HCT116 (cell line): ENCODE measurements around the gene HTR5A. TPM values are rescaled to one million over a fixed set of nuclear protein-coding genes. Genes with fewer than 3 reads are reported as not detected.

Source experiments
- ATAC-seq: fragments of 200-7000 bp; cut with Tn5 transposase; 2 replicates; pipeline ENCODE4 v1.9.1; 2020; ENCODE audit warnings: mild to moderate bottlenecking, moderate library complexity
- BruUV-seq: library from RNA; stranded (reverse); fragments of 400-500 nt; replicated peaks from 2 replicates; lab custom pipeline; 2021; lab: Mats Ljungman, UMichigan
- CTCF ChIA-PET: fragments of 300-600 bp; sonication (Branson Sonifier 250); formaldehyde crosslinking; loops from one replicate; lab custom pipeline; 2021; ENCODE audit warnings: antibody characterized with exemption; lab: Charles Lee
- POLR2A ChIA-PET: fragments of 300-600, 350-600 bp; sonication (Branson Sonifier 250); formaldehyde crosslinking; loops from one replicate; lab custom pipeline; 2021; ENCODE audit warnings: antibody characterized with exemption; lab: Charles Lee
- RAD21 ChIA-PET, 2 experiments: fragments of 300-600 bp; sonication (Branson Sonifier 250); formaldehyde crosslinking; loops; one replicate each; lab custom pipeline; 2023; ENCODE audit warnings: low total read pairs in 2 of 2; ENCODE audit not compliant: uncharacterized antibody in 2 of 2, unreplicated experiment in 2 of 2, low non-redundant PET in 1 of 2; lab: Charles Lee
- DNase-seq: peaks from one replicate; pipeline ENCODE4 v3.0.0-alpha.2; 2010; ENCODE audit warnings: low read depth, low spot score
- H2AFZ ChIP-seq: fragments of 200-600 bp; shearing (Covaris generic), sonication (generic); 2 replicates; pipeline ENCODE4 v1.6.1; 2017; ENCODE audit warnings: low read depth, mixed run types, mixed read lengths, antibody characterized with exemption, low read length; ENCODE audit not compliant: poor library complexity, severe bottlenecking
- H3K27ac ChIP-seq: 2 replicates; pipeline ENCODE4 v1.5.1; 2012; ENCODE audit warnings: low read depth, low read length
- H3K27me3 ChIP-seq: fragments of 200-600 bp; sonication (generic); 2 replicates; pipeline ENCODE4 v1.6.1; 2016; ENCODE audit warnings: mixed run types, low read length, mixed read lengths; ENCODE audit not compliant: insufficient read depth
- H3K36me3 ChIP-seq, 2 experiments: fragments of 200-500 bp in 1 of 2; fragments of 200-600 bp in 1 of 2; sonication (Bioruptor generic) in 1 of 2; sonication (generic) in 1 of 2; 2 replicates each; pipeline versions ENCODE4 v1.5.1 to v1.6.1; 2014 to 2016; ENCODE audit warnings: low read length in 2 of 2, inconsistent platforms in 1 of 2, mixed read lengths in 1 of 2, mixed run types in 1 of 2; ENCODE audit not compliant: insufficient read depth in 2 of 2, control insufficient read depth in 1 of 2
- H3K4me1 ChIP-seq, 2 experiments: fragments of 200-600 bp in 1 of 2; sonication (generic) in 1 of 2; 2 replicates each; pipeline versions ENCODE4 v1.5.1 to v1.6.1; 2012 to 2017; ENCODE audit warnings: low read length in 2 of 2, inconsistent platforms in 1 of 2, mild to moderate bottlenecking in 1 of 2, mixed read lengths in 1 of 2, mixed run types in 1 of 2, moderate library complexity in 1 of 2; ENCODE audit not compliant: insufficient read depth in 2 of 2, control insufficient read depth in 1 of 2
- H3K4me2 ChIP-seq: fragments of 200-600 bp; sonication (generic); 2 replicates; pipeline ENCODE4 v1.6.1; 2017; ENCODE audit warnings: mixed run types, low read length, mixed read lengths
- H3K4me3 ChIP-seq, 2 experiments: fragments of 200-600 bp in 1 of 2; sonication (generic) in 1 of 2; replicated peaks in 1 of 2; 2 replicates each; pipeline ENCODE4 v1.5.1; 2011 to 2016; ENCODE audit warnings: low read length in 2 of 2, control low read depth in 1 of 2, low read depth in 1 of 2, mild to moderate bottlenecking in 1 of 2, mixed read lengths in 1 of 2, mixed run types in 1 of 2
- H3K79me2 ChIP-seq: fragments of 200-600 bp; sonication (generic); 2 replicates; pipeline ENCODE4 v1.6.1; 2017; ENCODE audit warnings: mild to moderate bottlenecking, mixed run types, low read length, moderate library complexity, mixed read lengths; ENCODE audit not compliant: insufficient read depth
- H3K9ac ChIP-seq: fragments of 200-600 bp; sonication (generic); 2 replicates; pipeline ENCODE4 v1.6.1; 2016; ENCODE audit warnings: low read length, mixed read lengths
- H3K9me2 ChIP-seq: fragments of 200-600 bp; sonication (generic), shearing (Covaris generic); 2 replicates; pipeline ENCODE4 v1.6.1; 2017; ENCODE audit warnings: mixed run types, mild to moderate bottlenecking, moderate library complexity; ENCODE audit not compliant: insufficient read depth
- H3K9me3 ChIP-seq, 2 experiments: fragments of 200-500 bp in 1 of 2; fragments of 200-600 bp in 1 of 2; sonication (Bioruptor generic) in 1 of 2; sonication (generic) in 1 of 2; 2 replicates each; pipeline ENCODE4 v1.6.1; 2014 to 2017; ENCODE audit warnings: low read length in 2 of 2, mixed read lengths in 2 of 2, inconsistent platforms in 1 of 2, low read depth in 1 of 2, mild to moderate bottlenecking in 1 of 2, mixed run types in 1 of 2, moderate library complexity in 1 of 2; ENCODE audit not compliant: control insufficient read depth in 1 of 2, insufficient read depth in 1 of 2
- H4K20me1 ChIP-seq: fragments of 200-600 bp; sonication (generic), shearing (Covaris generic); 2 replicates; pipeline ENCODE4 v1.6.1; 2017; ENCODE audit warnings: mixed run types, mild to moderate bottlenecking, moderate library complexity; ENCODE audit not compliant: insufficient read depth
- ATF3 ChIP-seq: IDR thresholded peaks from 2 replicates; pipeline ENCODE4 v1.6.1; 2012
- CBX3 ChIP-seq: IDR thresholded peaks from 2 replicates; pipeline ENCODE4 v1.6.1; 2012; ENCODE audit warnings: low read depth
- CEBPB ChIP-seq: IDR thresholded peaks from 2 replicates; pipeline ENCODE4 v1.6.1; 2012; ENCODE audit warnings: low read depth
- EGR1 ChIP-seq: IDR thresholded peaks from 2 replicates; pipeline ENCODE4 v1.6.1; 2012; ENCODE audit warnings: low read depth
- EZH2 ChIP-seq: fragments of 200-600 bp; sonication (generic); IDR thresholded peaks from 2 replicates; pipeline ENCODE4 v1.6.1; 2017; ENCODE audit warnings: antibody characterized with exemption, mixed run types
- EZH2phosphoT487 ChIP-seq: fragments of 200-600 bp; IDR thresholded peaks from 2 replicates; pipeline ENCODE4 v1.6.1; 2018; ENCODE audit warnings: antibody characterized with exemption, borderline replicate concordance
- FOSL1 ChIP-seq: IDR thresholded peaks from 2 replicates; pipeline ENCODE4 v1.6.1; 2012; ENCODE audit warnings: low read depth
- MAX ChIP-seq: IDR thresholded peaks from 2 replicates; pipeline ENCODE4 v1.6.1; 2012
- POLR2A ChIP-seq: IDR thresholded peaks from 2 replicates; pipeline ENCODE4 v1.7.0; 2011; ENCODE audit warnings: borderline replicate concordance; ENCODE audit not compliant: insufficient read depth, insufficient read length; ENCODE audit errors: extremely low read depth
- POLR2AphosphoS5 ChIP-seq: IDR thresholded peaks from 2 replicates; pipeline ENCODE4 v1.6.1; 2011; ENCODE audit warnings: mild to moderate bottlenecking, low read depth, low read length, moderate library complexity
- RAD21 ChIP-seq: IDR thresholded peaks from 2 replicates; pipeline ENCODE4 v1.6.1; 2012; ENCODE audit warnings: low read depth, mild to moderate bottlenecking
- REST ChIP-seq: IDR thresholded peaks from 2 replicates; pipeline ENCODE4 v1.6.1; 2012; ENCODE audit warnings: low read depth
- SP1 ChIP-seq: IDR thresholded peaks from 2 replicates; pipeline ENCODE4 v1.6.1; 2012; ENCODE audit warnings: low read depth
- SRF ChIP-seq: IDR thresholded peaks from 2 replicates; pipeline ENCODE4 v1.6.1; 2012; ENCODE audit warnings: low read depth
- TCF7L2 ChIP-seq: IDR thresholded peaks from 2 replicates; pipeline ENCODE4 v1.7.0; 2011; ENCODE audit warnings: borderline replicate concordance, inconsistent platforms; ENCODE audit not compliant: insufficient read depth, insufficient read length; ENCODE audit errors: extremely low read depth
- YY1 ChIP-seq: IDR thresholded peaks from 2 replicates; pipeline ENCODE4 v1.6.1; 2011; ENCODE audit warnings: low read length, low read depth, moderate library complexity, mild to moderate bottlenecking; ENCODE audit not compliant: insufficient replicate concordance; ENCODE audit errors: extremely low read depth
- ZFX ChIP-seq: fragments of 450-650 bp; IDR thresholded peaks from 2 replicates; pipeline ENCODE4 v1.6.1; 2017
- intact Hi-C: fragments of 100-400 bp; cut with micrococcal nuclease; formaldehyde crosslinking; loops from 2 replicates; pipeline ENCODE4 v1.10.0; 2022
- total RNA-seq: library from RNA; stranded (reverse); gene quantifications from one replicate; pipeline ENCODE4 v1.2.1, GENCODE V29; 2021; ENCODE audit not compliant: unreplicated experiment
- TF ChIP-seq, protein P1 (sequence below): IDR thresholded peaks from 2 replicates; pipeline ENCODE4 v1.6.1; 2011; ENCODE audit warnings: mild to moderate bottlenecking, low read length, moderate library complexity; ENCODE audit not compliant: insufficient replicate concordance; ENCODE audit errors: extremely low read depth
- TF ChIP-seq, protein P2 (sequence below), 3 experiments: fragments of 200-600 bp in 1 of 3; sonication (generic) in 1 of 3; IDR thresholded peaks in 2 of 3; conservative IDR thresholded peaks in 1 of 3; 2 replicates each; pipeline ENCODE4 v1.5.1; 2012 to 2017; ENCODE audit warnings: low read depth in 2 of 3, low read length in 2 of 3, antibody characterized with exemption in 1 of 3, borderline replicate concordance in 1 of 3, control low read depth in 1 of 3, mild to moderate bottlenecking in 1 of 3, mixed read lengths in 1 of 3, mixed run types in 1 of 3, moderate library complexity in 1 of 3; ENCODE audit not compliant: insufficient read depth in 1 of 3

Gene HTR5A
- total RNA-seq, 1 experiment from 2014 or later: not detected

- no peak for ATAC-seq
- RAD21 ChIA-PET: no interaction called here
- H3K4me1 ChIP-seq: no peaks in the 10 kb centered on the region
- CTCF ChIA-PET: no interaction called here
- no peak for DNase-seq
- no peak for TF ChIP-seq POLR2AphosphoS5
- no peak for TF ChIP-seq EGR1
- TF ChIP-seq ATF3: no peak
- no peak for TF ChIP-seq RAD21
- TF ChIP-seq SP1: no peak
- TF ChIP-seq MAX: no peak
- no peak for TF ChIP-seq ZFX
- no peak for TF ChIP-seq EZH2
- no peak for TF ChIP-seq FOSL1
- TF ChIP-seq REST: no peak
- TF ChIP-seq YY1: no peak
- TF ChIP-seq CBX3: no peak
- no peak for TF ChIP-seq CEBPB
- no peak for TF ChIP-seq SRF
- no peak for TF ChIP-seq POLR2A
- TF ChIP-seq EZH2phosphoT487: no peak
- TF ChIP-seq, protein P1, sequence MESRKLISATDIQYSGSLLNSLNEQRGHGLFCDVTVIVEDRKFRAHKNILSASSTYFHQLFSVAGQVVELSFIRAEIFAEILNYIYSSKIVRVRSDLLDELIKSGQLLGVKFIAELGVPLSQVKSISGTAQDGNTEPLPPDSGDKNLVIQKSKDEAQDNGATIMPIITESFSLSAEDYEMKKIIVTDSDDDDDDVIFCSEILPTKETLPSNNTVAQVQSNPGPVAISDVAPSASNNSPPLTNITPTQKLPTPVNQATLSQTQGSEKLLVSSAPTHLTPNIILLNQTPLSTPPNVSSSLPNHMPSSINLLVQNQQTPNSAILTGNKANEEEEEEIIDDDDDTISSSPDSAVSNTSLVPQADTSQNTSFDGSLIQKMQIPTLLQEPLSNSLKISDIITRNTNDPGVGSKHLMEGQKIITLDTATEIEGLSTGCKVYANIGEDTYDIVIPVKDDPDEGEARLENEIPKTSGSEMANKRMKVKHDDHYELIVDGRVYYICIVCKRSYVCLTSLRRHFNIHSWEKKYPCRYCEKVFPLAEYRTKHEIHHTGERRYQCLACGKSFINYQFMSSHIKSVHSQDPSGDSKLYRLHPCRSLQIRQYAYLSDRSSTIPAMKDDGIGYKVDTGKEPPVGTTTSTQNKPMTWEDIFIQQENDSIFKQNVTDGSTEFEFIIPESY: no peak
- no peak for TF ChIP-seq TCF7L2
- TF ChIP-seq, protein P2, sequence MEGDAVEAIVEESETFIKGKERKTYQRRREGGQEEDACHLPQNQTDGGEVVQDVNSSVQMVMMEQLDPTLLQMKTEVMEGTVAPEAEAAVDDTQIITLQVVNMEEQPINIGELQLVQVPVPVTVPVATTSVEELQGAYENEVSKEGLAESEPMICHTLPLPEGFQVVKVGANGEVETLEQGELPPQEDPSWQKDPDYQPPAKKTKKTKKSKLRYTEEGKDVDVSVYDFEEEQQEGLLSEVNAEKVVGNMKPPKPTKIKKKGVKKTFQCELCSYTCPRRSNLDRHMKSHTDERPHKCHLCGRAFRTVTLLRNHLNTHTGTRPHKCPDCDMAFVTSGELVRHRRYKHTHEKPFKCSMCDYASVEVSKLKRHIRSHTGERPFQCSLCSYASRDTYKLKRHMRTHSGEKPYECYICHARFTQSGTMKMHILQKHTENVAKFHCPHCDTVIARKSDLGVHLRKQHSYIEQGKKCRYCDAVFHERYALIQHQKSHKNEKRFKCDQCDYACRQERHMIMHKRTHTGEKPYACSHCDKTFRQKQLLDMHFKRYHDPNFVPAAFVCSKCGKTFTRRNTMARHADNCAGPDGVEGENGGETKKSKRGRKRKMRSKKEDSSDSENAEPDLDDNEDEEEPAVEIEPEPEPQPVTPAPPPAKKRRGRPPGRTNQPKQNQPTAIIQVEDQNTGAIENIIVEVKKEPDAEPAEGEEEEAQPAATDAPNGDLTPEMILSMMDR (IDR thresholded peaks at IDR 0.05 in 2 of 3, conservative IDR thresholded peaks at IDR 0.05 in 1 of 3; ENCODE audit: borderline replicate concordance in 1 of 3, insufficient read depth in 1 of 3, low read depth in 2 of 3, low read length in 2 of 3): no peak
- no peaks in the 10 kb centered on the region for H3K36me3 ChIP-seq
- H3K4me2 ChIP-seq: no peak overlapping the region
- BruUV-seq: no TSS peak
- H3K79me2 ChIP-seq: no peaks in the 10 kb centered on the region
- H3K9me3 ChIP-seq: peaks cover 0 to 5% of the 10 kb centered on the region in 2 experiments; a peak in 1 of 4 replicates
- no peaks in the 10 kb centered on the region; the same call in 1 of the 2 replicates for H3K27me3 ChIP-seq
- H3K4me3 ChIP-seq: no peak overlapping the region
- intact Hi-C loops: no loop called here
- H3K27ac ChIP-seq: no peak overlapping the region
- H4K20me1 ChIP-seq: no peaks in the 10 kb centered on the region
- no peak overlapping the region for H2AFZ ChIP-seq
- POLR2A ChIA-PET: no interaction called here
- no peaks in the 10 kb centered on the region for H3K9me2 ChIP-seq
- H3K9ac ChIP-seq: no peak overlapping the region
Measured at GRCh38 chr7:155123413-155123812, 53.3 kb downstream of the HTR5A start.
